ENCODE data around the gene ARSA. TPM values are rescaled to one million over a fixed set of nuclear protein-coding genes. Genes with fewer than 3 reads are reported as not detected.
A peak's percentile ranks its signal among the peaks of the same experiment; 100 is the strongest.

The ARSA gene
- total RNA-seq, 1 donor from 2014 or later = 4.5 TPM

GRCh38 chr22:50606165-50606945, 21.6 kb downstream of the ARSA start:
- FAIRE-seq (no peak), DNase-seq (ENCODE audit: low spot score in 2 of 2) (peak in 1 of 2 donors; percentile 37)

GRCh38 chr22:50605613-50606074, 22.3 kb downstream of the ARSA start:
- DNase-seq (ENCODE audit: low spot score in 2 of 2) (no peak), FAIRE-seq (no peak)

DNA sequence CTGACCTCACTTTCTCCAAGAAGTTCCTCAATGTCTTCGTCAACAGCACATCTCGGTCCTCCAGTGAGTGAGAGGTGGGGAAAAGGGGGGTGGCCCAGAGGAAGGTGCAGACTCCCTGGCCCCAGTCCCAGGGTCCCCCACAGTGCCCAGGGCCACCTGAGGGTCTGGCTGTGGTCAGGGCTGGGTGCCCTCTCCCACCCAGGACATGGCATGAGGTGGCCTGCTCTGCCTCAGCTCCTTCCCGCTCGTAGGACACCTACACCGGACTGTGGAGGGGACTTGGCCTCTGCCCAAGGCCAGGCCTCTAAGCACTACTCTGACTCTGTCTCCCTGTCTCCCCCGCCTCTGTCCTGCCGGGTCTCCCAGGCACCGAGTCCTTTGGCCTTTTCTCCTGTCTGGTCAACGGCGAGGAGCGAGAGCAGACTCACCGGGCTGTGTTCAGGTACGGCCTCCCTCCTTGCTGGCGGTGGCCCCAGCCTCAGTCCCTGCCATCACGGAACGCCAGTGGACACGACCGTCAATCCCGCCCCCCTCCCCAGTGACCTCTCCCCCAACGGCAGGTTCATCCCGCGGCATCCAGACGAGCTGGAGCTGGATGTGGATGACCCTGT, 22.8 kb downstream of the ARSA start:
- FAIRE-seq = no peak
- no peak for DNase-seq (ENCODE audit: low spot score in 2 of 2)

- FAIRE-seq (no peak), DNase-seq (ENCODE audit: low spot score in 2 of 2) (no peak)
Measured at GRCh38 chr22:50604256-50605001, 23.5 kb downstream of the ARSA start.

DNA sequence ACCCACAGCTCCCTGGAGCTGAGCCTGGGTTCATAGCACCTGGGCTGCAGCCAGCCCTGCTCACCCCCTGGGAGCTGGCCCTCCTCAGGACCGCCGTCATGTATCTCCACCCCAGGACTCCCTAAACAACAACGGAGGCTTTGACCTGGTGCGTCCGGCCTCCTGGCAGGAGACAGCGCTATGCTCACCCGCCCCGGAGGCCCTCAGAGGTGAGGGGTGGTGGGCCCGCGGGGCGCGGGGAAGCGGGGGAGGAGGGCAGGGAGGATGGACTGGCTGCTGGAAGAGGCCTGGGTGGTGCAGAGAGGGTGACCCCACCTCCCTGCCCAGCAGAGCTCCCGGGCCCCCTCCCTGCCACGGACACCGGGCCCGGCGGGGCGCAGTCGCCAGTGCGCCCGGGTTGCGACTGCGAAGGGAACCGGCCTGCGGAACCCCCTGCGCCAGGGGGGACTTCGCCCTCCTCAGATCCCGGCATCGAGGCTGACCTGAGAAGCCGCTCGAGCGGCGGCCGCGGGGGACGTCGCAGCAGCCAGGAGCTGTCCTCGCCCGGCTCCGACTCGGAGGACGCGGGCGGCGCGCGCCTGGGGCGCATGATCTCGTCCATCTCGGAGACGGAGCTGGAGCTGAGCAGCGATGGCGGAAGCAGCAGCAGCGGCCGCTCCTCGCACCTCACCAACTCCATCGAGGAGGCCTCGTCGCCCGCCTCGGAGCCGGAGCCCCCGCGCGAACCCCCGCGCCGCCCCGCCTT, 24.3 kb downstream of the ARSA start:
- DNase-seq (ENCODE audit: low spot score in 2 of 2) = no peak
- FAIRE-seq = no peak

DNA sequence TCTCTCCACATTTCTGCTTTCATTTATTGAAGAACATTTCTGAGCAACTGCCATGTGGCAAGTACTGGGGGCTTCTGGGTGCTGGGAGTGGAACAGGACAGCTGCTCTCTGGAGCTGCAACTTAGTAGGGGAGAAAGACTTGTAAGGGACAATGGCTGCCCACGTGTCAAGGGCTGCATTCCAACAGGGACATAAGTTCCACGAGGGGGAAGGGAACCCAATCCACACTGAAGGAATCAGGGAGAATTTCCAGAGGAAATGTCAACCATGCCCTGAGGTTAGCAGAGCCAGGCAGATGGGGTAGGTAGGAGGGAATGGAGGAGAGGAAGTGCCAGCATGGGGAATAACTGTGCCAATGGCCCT, 25.6 kb downstream of the ARSA start:
- no peak for FAIRE-seq
- peak; percentile 27 to 51 for DNase-seq (ENCODE audit: low spot score in 2 of 2)

DNA sequence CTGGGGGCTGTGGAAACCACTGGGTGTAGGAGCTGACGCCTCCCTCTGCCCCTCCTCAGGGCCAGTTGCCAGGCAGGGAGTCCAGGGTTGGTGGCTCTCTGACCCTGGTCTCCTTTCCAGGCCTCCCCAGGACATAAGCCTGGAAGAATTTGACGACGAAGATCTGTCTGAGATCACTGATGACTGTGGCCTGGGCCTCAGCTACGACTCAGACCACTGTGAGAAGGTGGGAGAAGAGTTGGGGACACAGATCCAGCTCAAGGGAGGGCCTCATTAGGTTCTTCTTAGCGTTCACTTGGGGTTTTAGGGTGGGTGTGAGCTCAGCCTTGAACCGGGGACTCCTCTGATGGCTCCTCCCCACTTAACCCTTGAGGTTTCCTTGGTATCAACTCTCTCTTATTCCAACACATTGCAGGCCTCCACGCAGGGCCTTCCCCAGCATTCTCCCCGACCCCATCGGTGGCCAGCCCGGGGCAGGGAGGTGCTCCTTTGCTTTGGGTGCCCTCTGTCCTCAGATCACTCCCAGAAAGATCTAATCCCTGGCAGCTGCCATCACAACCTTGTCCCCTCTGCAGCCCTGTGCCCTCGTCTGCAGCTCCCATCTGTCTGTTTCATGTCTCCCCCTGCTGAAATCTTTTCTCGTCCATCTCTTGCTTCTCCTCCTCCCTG, 26.1 kb downstream of the ARSA start:
- FAIRE-seq = no peak

GRCh38 chr22:50600967-50601668, 26.8 kb downstream of the ARSA start:
- FAIRE-seq (no peak), DNase-seq (ENCODE audit: low spot score in 2 of 2) (peak; percentile 53)

More for the DNA sequence above, 26.1 kb downstream of the ARSA start:
- peak in 1 of 2 donors; percentile 49 for DNase-seq (ENCODE audit: low spot score in 2 of 2)

DNA sequence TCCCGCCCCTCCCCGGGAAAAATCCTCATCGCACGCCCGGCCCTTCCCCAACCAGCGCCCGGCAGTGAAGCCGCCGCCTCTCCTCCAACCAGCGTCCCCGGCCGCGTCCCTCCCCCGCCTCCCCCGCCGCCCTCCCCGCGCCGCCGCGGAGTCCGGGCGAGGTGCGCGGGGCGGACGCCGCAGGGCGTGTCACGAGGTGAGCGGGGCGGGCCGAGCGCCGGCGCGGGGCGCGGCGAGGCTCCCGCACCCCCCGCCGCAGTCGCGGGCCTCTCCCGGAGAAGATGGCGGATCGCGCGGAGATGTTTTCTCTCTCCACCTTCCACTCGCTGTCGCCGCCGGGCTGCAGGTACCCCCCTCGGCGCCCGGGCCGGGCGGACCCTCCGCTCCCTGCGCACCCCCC, 27.4 kb downstream of the ARSA start, which contains the start of gene MAPK8IP2:
Gene MAPK8IP2, plus strand, starts transcription at position 256 of the 400 bp plus-strand sequence. Its CDS starts 26 bp downstream, at position 282.
- peak; percentile 81 to 83 for DNase-seq (ENCODE audit: low spot score in 2 of 2)
- no peak for FAIRE-seq

GRCh38 chr22:50599816-50600455, 28.0 kb downstream of the ARSA start:
- FAIRE-seq = no peak
- DNase-seq (ENCODE audit: low spot score in 2 of 2) = peak; percentile 88 to 89

- no peak for FAIRE-seq
- no peak for DNase-seq (ENCODE audit: low spot score in 2 of 2)
Measured at GRCh38 chr22:50597097-50597496, 30.9 kb downstream of the ARSA start.

- FAIRE-seq = no peak
- no peak for DNase-seq (ENCODE audit: low spot score in 2 of 2)
Measured at GRCh38 chr22:50595189-50595588, 32.8 kb downstream of the ARSA start.

- FAIRE-seq = no peak
Measured at GRCh38 chr22:50587407-50587806, 40.5 kb downstream of the ARSA start.

GRCh38 chr22:50586416-50586815, 41.5 kb downstream of the ARSA start:
- FAIRE-seq (no peak), DNase-seq (ENCODE audit: low spot score in 2 of 2) (no peak)

More at GRCh38 chr22:50587407-50587806, 40.5 kb downstream of the ARSA start:
- no peak for DNase-seq (ENCODE audit: low spot score in 2 of 2)

GRCh38 chr22:50585781-50586180, 42.2 kb downstream of the ARSA start:
- FAIRE-seq (no peak), DNase-seq (ENCODE audit: low spot score in 2 of 2) (no peak)

- FAIRE-seq (no peak), DNase-seq (ENCODE audit: low spot score in 2 of 2) (no peak)
Measured at GRCh38 chr22:50585238-50585637, 42.7 kb downstream of the ARSA start.

- DNase-seq (ENCODE audit: low spot score in 2 of 2) (no peak), FAIRE-seq (no peak)
Measured at GRCh38 chr22:50584106-50585096, 43.6 kb downstream of the ARSA start.
